ENCODE results near the gene GABPB2.

The GABPB2 gene

DNA sequence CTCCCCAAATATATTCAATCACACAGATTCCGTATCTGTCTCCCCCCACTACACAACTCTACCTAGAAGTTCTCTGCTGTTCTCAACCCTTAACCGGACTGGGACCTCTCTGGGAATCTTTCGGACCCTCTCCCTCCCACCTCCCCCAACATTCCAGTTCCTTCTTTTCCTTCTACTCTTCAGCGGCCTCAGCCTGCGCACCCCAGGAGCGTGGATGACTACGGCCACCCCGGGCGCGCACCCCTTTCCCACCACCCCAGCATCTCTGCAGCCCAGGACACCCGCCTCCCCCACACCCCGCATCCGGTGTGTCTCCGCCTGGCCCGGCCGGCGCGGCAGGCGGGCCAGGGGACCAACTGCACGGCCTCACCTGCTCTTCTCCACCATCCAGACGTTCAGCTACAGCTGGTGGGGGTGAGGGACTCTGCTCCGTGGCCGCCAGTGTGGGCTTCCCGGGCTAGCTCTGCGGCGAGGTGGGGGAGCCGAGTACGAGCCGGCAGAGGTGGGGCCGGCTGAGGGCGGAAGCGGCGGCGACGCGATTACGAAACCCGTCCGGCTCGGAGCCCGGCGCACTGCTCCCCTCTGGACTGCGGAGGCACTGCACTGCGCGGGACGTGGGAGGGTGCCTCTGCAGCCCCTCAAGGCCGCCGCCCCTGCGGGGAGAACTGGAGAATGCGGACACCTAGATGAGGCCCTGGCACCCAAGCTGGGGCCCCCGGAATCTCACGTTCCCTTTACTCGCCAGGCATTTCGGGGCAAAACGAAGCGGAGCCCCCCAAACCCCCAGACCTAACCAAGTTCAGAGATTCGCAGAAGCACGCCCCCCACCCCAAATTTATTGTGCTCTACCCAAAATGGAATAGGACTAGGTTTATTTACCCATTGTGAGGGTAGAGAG lies 11.2 kb upstream of the GABPB2 start, which contains the start of gene CDC42SE1:
TSS of gene CDC42SE1 (minus strand) at position 514 of the 898 bp plus-strand sequence. CDS start 3,892 bp downstream, outside the sequence.
- Histone ChIP-seq H3K4me1 (ENCODE audit: insufficient read depth, poor library complexity, severe bottlenecking) (peaks cover 42% of the 10 kb centered on the region), H3K9me3 (ENCODE audit: severe bottlenecking) (no peaks in the 10 kb centered on the region), H3K27ac (ENCODE audit: poor library complexity, severe bottlenecking) (peak within 1 kb of the TSS; percentile 90), H3K27me3 (ENCODE audit: insufficient read depth, poor library complexity, severe bottlenecking) (no peaks in the 10 kb centered on the region), H3K36me3 (ENCODE audit: low read depth) (peaks cover 42% of the 10 kb centered on the region), H3K4me3 (ENCODE audit: severe bottlenecking) (peak within 1 kb of the TSS; percentile 68)
- DNase-seq (ENCODE audit: low spot score), result peak; percentile 69
- ATAC-seq (ENCODE audit: low read depth), result peak; percentile 77
- TF ChIP-seq, protein P1, sequence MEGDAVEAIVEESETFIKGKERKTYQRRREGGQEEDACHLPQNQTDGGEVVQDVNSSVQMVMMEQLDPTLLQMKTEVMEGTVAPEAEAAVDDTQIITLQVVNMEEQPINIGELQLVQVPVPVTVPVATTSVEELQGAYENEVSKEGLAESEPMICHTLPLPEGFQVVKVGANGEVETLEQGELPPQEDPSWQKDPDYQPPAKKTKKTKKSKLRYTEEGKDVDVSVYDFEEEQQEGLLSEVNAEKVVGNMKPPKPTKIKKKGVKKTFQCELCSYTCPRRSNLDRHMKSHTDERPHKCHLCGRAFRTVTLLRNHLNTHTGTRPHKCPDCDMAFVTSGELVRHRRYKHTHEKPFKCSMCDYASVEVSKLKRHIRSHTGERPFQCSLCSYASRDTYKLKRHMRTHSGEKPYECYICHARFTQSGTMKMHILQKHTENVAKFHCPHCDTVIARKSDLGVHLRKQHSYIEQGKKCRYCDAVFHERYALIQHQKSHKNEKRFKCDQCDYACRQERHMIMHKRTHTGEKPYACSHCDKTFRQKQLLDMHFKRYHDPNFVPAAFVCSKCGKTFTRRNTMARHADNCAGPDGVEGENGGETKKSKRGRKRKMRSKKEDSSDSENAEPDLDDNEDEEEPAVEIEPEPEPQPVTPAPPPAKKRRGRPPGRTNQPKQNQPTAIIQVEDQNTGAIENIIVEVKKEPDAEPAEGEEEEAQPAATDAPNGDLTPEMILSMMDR (IDR thresholded peaks at IDR 0.05; ENCODE audit: poor library complexity, severe bottlenecking), result peak; percentile 83

DNA sequence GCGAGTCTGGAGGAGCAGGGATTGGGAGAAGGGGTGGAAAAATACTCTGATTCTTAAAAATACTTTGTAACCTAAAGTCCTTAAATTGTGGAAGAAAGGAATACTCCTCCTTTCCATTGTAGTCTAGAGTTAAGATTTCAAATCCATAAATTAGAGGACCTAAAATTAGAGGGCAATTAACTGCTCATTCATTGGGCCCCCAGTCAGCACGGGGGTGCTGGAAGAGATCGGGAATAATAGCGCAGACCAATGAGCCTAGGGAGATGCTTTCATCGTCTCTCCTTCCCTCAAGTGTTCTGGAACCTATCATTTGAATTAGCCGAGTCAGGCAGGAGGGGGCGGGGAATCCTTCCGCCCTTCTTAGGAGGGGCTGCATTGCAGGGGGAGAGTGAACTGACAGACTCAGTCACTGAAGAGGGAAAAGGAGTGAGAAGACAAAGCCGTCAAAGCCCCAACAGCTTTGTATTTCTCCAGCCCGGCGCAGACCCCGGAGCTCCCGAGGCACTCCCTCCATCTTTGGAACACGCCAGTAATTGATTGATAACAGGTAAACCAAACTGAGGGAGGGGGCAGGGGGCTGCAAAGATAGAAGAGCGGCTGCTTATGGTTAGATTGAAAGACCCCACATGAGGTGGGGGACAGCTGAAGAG lies 10.4 kb upstream of the GABPB2 start, which contains the start of gene MLLT11:
TSS of gene MLLT11 (plus strand) at position 391 of the 650 bp plus-strand sequence. CDS start 6,828 bp downstream, outside the sequence.
- Histone ChIP-seq H3K27me3 (ENCODE audit: insufficient read depth, poor library complexity, severe bottlenecking) (no peaks in the 10 kb centered on the region), H3K36me3 (ENCODE audit: low read depth) (peaks cover 34% of the 10 kb centered on the region), H3K4me1 (ENCODE audit: insufficient read depth, poor library complexity, severe bottlenecking) (peaks cover 42% of the 10 kb centered on the region), H3K4me3 (ENCODE audit: severe bottlenecking) (peak within 1 kb of the TSS; percentile 68), H3K9me3 (ENCODE audit: severe bottlenecking) (no peaks in the 10 kb centered on the region), H3K27ac (ENCODE audit: poor library complexity, severe bottlenecking) (peak within 1 kb of the TSS; percentile 90)
- ATAC-seq (ENCODE audit: low read depth), result peak; percentile 35
- no peak for DNase-seq (ENCODE audit: low spot score)
- TF ChIP-seq, protein P1 (IDR thresholded peaks at IDR 0.05; ENCODE audit: poor library complexity, severe bottlenecking), result no peak

DNA sequence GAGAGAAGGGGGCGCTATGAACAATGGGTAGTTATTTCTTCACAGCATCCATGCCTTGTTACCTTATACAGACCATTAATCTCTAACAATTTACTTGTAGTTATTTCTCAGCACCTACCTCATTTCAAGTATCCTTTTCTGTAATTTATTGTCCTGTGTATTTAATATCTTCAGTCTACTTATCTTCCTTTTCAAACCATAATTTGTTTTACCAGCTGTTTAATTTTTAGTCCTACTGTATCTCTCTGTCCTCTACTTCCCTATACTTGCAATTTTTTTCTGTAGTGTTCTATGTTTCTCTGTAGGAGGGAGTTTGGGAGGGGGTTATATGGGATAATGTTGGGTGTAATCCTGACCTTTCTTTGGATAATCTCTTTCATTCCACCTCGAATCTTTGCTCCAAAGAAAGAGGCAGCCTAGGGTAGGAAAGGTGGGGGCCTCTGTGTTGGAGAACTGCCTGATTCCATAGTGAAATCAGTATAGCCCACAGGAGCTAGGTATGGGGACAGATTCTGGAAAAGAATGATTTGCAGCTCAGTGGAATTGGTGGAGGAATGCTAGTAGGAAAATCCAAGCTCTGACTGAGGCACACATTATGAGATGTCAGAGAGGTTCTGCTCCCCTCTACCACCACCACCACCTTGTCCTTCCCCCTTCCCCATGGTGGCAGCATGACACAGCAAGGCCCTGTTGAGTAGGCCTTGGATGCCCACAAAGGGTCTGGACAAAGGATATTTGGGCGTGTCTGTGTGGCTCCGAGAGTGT lies 9.7 kb upstream of the GABPB2 start:
- TF ChIP-seq, protein P1 (IDR thresholded peaks at IDR 0.05; ENCODE audit: poor library complexity, severe bottlenecking), result no peak
- peak overlapping the region; percentile 68 for H3K4me3 ChIP-seq (ENCODE audit: severe bottlenecking)
- peaks cover 27% of the 10 kb centered on the region for H3K36me3 ChIP-seq (ENCODE audit: low read depth)
- H3K9me3 ChIP-seq (ENCODE audit: severe bottlenecking), result no peaks in the 10 kb centered on the region
- H3K27me3 ChIP-seq (ENCODE audit: insufficient read depth, poor library complexity, severe bottlenecking), result no peaks in the 10 kb centered on the region
- peaks cover 37% of the 10 kb centered on the region for H3K4me1 ChIP-seq (ENCODE audit: insufficient read depth, poor library complexity, severe bottlenecking)
- no peak for DNase-seq (ENCODE audit: low spot score)
- ATAC-seq (ENCODE audit: low read depth), result no peak
- H3K27ac ChIP-seq (ENCODE audit: poor library complexity, severe bottlenecking), result peak overlapping the region; percentile 90

DNA sequence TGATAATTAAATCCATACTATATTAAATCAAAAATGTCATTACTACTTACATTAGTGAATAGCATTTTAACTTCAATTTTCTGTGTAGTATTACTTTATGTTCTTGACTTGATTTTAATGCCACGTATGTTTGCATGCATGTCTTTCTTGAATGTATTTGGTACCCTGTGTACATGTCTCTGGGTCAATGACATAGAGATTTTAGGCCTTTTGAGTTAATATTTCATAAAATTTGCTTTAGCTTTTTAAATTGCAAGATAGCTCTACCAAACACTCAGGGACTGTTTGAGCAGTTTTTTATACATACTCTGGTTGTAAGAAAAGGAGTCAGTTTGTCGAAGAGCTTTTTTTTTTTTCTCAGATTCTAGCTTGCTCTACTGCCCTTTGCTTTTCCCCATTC lies 8.9 kb upstream of the GABPB2 start:
- no peaks in the 10 kb centered on the region for H3K9me3 ChIP-seq (ENCODE audit: severe bottlenecking)
- peaks cover 29% of the 10 kb centered on the region for H3K4me1 ChIP-seq (ENCODE audit: insufficient read depth, poor library complexity, severe bottlenecking)
- ATAC-seq (ENCODE audit: low read depth) (no peak), DNase-seq (ENCODE audit: low spot score) (no peak)
- no peaks in the 10 kb centered on the region for H3K27me3 ChIP-seq (ENCODE audit: insufficient read depth, poor library complexity, severe bottlenecking)
- H3K27ac ChIP-seq (ENCODE audit: poor library complexity, severe bottlenecking), result no peak overlapping the region
- H3K36me3 ChIP-seq (ENCODE audit: low read depth), result peaks cover 18% of the 10 kb centered on the region
- TF ChIP-seq, protein P1 (IDR thresholded peaks at IDR 0.05; ENCODE audit: poor library complexity, severe bottlenecking), result no peak
- no peak overlapping the region for H3K4me3 ChIP-seq (ENCODE audit: severe bottlenecking)

All from RWPE2 (cell line).